Activated naive CD4-positive, alpha-beta T cell (primary cell): Measurements from ENCODE around the gene RAMAC.
"Not testable (repeated sequence)": the region's sequence is repeated elsewhere in the genome, so short reads cannot be mapped to it uniquely, and the experiment has no call there.

Source experiments
- DNase-seq, 4 experiments: peaks; one replicate each; lab custom pipeline; 2025; lab: John Stamatoyannopoulos, UW

RAMAC gene

GRCh38 chr15:83014205-83014653, 28.2 kb downstream of the RAMAC start:
- no peak for DNase-seq

GRCh38 chr15:83015361-83015760, 29.4 kb downstream of the RAMAC start:
- no peak for DNase-seq

GRCh38 chr15:83016906-83017305, 30.9 kb downstream of the RAMAC start:
- DNase-seq = no peak

- no peak for DNase-seq
Measured at GRCh38 chr15:83018436-83018835, 32.4 kb downstream of the RAMAC start.

- DNase-seq = no peak
Measured at GRCh38 chr15:83030021-83030420, 44.0 kb downstream of the RAMAC start.

GRCh38 chr15:83031234-83031633, 45.2 kb downstream of the RAMAC start:
- not testable (repeated sequence) for DNase-seq

- no peak for DNase-seq
Measured at GRCh38 chr15:83036253-83036652, 50.2 kb downstream of the RAMAC start.

GRCh38 chr15:83039206-83039605, 53.2 kb downstream of the RAMAC start:
- no peak for DNase-seq
